A673 (cell line): ENCODE results near the gene SESN2.

Source experiments
- CTCF ChIP-seq: fragments of 300-800, 200-600 bp; sonication (generic); conservative IDR thresholded peaks from 2 replicates; pipeline ENCODE4 v1.5.1; 2017; ENCODE audit warnings: low read depth, mild to moderate bottlenecking, antibody characterized with exemption, low read length, moderate library complexity, mixed read lengths
- EZH2 ChIP-seq: fragments of 200-600 bp; sonication (generic); IDR thresholded peaks from 2 replicates; pipeline ENCODE4 v1.6.1; 2017; ENCODE audit warnings: borderline replicate concordance, low read depth, mild to moderate bottlenecking, mixed read lengths, antibody characterized with exemption, low read length; ENCODE audit not compliant: poor library complexity, severe bottlenecking

GRCh38 chr1:28248273-28249012, 10.9 kb upstream of the SESN2 start:
- TF ChIP-seq CTCF (peak; percentile 96), EZH2 (no peak)
